Testis (tissue), 3 donors: ENCODE results near the gene TNFAIP1. TPM values are rescaled to one million over a fixed set of nuclear protein-coding genes. Genes with fewer than 3 reads are reported as not detected.

Experiments used
- DNase-seq: peaks from one replicate; pipeline ENCODE4 v3.0.0-alpha.2; 2019
- H3K27ac ChIP-seq, 2 donors: fragments of 200-600 bp; sonication (generic); one replicate each; pipeline ENCODE4 v1.5.1; 2019
- H3K27me3 ChIP-seq: fragments of 200-600 bp; sonication (generic); one replicate; pipeline ENCODE4 v1.5.1; 2019
- H3K36me3 ChIP-seq: fragments of 200-600 bp; sonication (generic); one replicate; pipeline ENCODE4 v1.5.1; 2017; ENCODE audit warnings: low read depth; ENCODE audit errors: missing control alignments
- H3K4me1 ChIP-seq: fragments of 200-600 bp; sonication (generic); one replicate; pipeline ENCODE4 v1.5.1; 2019
- H3K4me3 ChIP-seq, 2 donors: fragments of 200-600 bp; sonication (generic); one replicate each; pipeline ENCODE4 v1.5.1; 2017 to 2019
- H3K9me3 ChIP-seq: fragments of 200-600 bp; sonication (generic); one replicate; pipeline ENCODE4 v1.5.1; 2017
- POLR2A ChIP-seq: fragments of 450-650 bp; IDR thresholded peaks from one replicate; pipeline ENCODE4 v1.6.1; 2017; ENCODE audit warnings: antibody characterized with exemption, mild to moderate bottlenecking, moderate library complexity
- WGBS, 2 donors: methylation state at CpG; one replicate each; pipeline ENCODE4 v1.1.5; 2018; 5-methylcytosine and 5-hydroxymethylcytosine counted together
- intact Hi-C: fragments of 100-400 bp; cut with DNase I; formaldehyde crosslinking; loops from one replicate; pipeline ENCODE4 v1.15.1; 2023; ENCODE audit warnings: low total_unique reads
- polyA plus RNA-seq: library from polyadenylated mRNA; stranded (reverse); fragments of 350-450 nt; fragmentation: Illumina TruSeq; extraction: RNeasy Lipid Tissue Mini Kit (QIAGEN cat#74804); gene quantifications from one replicate; pipeline ENCODE4 v1.2.3, GENCODE V29; 2014; ENCODE audit warnings: low read depth, low replicate concordance; ENCODE audit not compliant: insufficient read depth
- total RNA-seq, 2 donors: library from RNA; depleted of rRNA; stranded (reverse); fragments of >200 nt; gene quantifications; one replicate each; pipeline ENCODE4 v1.2.3, GENCODE V29; 2016
- TF ChIP-seq, protein P1 (sequence below), 3 experiments: fragments of 450-650 bp in 2 of 3; fragments of 200-600 bp in 1 of 3; sonication (generic) in 1 of 3; IDR thresholded peaks; one replicate each; pipeline ENCODE4 v1.5.1; 2016 to 2019; ENCODE audit warnings: antibody characterized with exemption in 3 of 3, mild to moderate bottlenecking in 2 of 3, moderate library complexity in 1 of 3

Gene TNFAIP1
- total and polyA plus RNA-seq, 3 donors from 2014 or later: 41.8 to 65.7 (median 42.9) TPM

DNA sequence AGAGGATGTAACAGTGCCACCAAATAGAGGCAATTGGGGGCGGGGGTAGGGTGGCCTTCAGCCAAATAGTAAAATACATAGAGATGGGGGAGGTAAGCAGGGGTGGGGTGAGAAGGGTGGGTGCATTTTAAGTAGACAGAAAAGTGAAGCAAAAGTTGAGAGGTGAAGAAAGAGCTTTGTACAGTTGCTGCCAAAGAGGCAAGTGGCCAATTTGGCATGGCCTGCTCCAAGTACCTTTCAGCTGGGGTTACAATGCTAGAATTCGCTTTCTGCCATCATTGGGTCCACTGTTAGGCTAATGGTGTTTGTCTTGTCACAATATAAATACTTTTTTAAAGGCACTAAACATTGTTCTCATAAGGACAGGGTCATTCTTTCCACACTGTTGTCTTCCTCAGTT lies 21.7 kb upstream of the TNFAIP1 start:
- no peak for DNase-seq
- 87 to 91% methylated on average over 2 of the region's 2 CpGs for WGBS, 2 donors
- no peak overlapping the region for H3K27ac ChIP-seq
- intact Hi-C loops: no loop called here
- no peak overlapping the region for H3K4me3 ChIP-seq
- H3K27me3 ChIP-seq: no peaks in the 10 kb centered on the region
- H3K36me3 ChIP-seq: no peaks in the 10 kb centered on the region
- no peaks in the 10 kb centered on the region for H3K9me3 ChIP-seq
- H3K4me1 ChIP-seq: peaks cover 18% of the 10 kb centered on the region
- no peak for TF ChIP-seq POLR2A
- TF ChIP-seq, protein P1, sequence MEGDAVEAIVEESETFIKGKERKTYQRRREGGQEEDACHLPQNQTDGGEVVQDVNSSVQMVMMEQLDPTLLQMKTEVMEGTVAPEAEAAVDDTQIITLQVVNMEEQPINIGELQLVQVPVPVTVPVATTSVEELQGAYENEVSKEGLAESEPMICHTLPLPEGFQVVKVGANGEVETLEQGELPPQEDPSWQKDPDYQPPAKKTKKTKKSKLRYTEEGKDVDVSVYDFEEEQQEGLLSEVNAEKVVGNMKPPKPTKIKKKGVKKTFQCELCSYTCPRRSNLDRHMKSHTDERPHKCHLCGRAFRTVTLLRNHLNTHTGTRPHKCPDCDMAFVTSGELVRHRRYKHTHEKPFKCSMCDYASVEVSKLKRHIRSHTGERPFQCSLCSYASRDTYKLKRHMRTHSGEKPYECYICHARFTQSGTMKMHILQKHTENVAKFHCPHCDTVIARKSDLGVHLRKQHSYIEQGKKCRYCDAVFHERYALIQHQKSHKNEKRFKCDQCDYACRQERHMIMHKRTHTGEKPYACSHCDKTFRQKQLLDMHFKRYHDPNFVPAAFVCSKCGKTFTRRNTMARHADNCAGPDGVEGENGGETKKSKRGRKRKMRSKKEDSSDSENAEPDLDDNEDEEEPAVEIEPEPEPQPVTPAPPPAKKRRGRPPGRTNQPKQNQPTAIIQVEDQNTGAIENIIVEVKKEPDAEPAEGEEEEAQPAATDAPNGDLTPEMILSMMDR (IDR thresholded peaks at IDR 0.05): no peak

DNA sequence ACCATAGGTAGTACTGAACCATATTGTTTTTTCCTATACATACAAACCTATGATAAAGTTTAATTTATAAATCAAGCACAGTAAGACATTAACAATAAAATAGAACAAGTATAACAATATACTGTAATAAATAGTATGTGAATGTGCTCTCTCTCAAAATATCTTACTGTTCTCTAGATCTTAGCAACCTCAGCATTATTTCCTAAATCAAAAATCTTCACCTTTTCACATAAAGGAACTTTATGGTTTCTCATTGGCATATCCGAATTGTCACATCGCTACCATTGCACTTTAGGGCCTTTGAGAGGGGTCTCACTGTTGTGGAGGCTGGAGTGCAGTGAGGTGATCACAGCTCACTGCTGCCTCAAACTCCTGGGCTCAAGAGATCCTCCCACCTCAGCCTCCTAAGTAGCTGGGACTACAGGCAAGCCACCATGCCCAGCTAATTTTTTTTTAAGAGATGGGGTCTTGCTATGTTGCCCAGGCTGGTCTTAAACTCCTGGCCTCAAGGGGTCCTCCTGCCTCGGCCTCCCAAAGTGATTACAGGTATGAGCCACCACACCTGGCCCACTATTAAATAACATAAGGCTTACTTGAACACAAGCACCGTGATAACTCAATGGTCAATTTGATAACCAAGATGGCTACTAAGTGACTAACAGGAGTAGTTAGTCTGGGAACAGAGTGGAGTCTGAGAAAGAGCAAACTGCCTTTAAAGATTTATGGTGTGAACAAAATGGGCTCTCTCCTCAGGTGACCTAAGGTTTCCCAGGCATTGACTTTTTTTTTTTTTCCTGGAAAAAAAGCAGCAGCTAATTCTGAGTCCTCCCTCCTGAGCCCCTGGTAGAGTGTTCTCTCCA lies 19.5 kb upstream of the TNFAIP1 start:
- H3K27me3 ChIP-seq: no peaks in the 10 kb centered on the region
- H3K9me3 ChIP-seq: no peaks in the 10 kb centered on the region
- DNase-seq: peak; percentile 12
- H3K4me3 ChIP-seq: no peak overlapping the region
- peak overlapping the region in 1 of 2 donors; percentile 92 for H3K27ac ChIP-seq
- no peak for TF ChIP-seq POLR2A
- TF ChIP-seq, protein P1 (IDR thresholded peaks at IDR 0.05): no peak
- WGBS, 2 donors: 83 to 87% methylated on average over 4 of the region's 4 CpGs
- peaks cover 29% of the 10 kb centered on the region for H3K4me1 ChIP-seq
- no peaks in the 10 kb centered on the region for H3K36me3 ChIP-seq
- intact Hi-C loops: no loop called here

DNA sequence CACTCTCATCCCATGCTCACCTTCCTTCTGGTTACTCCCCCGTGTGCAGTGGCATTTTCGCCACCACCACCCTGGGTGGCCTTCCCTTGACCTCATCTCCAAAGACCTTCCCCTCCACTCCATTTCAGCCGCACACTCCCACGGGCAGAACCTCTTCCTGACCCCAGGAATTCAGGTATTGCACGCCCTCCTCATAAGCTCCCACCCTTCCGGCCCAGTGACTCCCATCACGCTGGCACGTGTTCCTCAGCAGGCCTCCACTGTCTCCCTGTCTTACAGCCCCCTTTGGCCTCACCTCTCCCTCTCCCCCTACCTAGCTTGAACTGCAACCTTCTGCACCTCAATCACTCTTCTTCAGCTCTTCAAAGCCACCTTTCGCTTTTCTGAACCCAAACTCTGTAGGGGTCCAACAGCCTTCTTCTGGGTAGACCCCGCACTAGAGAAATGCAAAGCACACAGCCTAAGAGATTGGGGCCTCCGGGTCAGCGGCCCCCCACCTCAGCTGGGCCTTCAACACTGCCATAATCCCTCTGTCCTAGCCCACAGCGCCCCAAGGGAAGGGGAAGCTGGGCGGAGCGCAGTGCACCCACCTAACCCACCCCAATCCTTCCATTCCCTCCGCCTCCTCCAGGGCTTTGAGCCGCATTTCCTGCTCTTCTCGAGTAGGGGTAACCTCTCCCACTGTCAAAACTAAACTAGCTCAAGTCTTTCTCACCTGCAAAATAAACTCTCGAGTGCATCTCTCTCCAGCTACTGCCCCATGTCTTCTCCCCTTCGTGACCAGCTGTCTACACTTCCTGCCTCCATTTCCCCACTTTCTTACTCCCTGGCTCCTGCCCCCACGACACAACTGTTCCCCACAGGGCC lies 18.2 kb upstream of the TNFAIP1 start:
- DNase-seq: peak; percentile 20
- WGBS, 2 donors: 49 to 53% methylated on average over 21 of the region's 21 CpGs
- peak overlapping the region; percentile 26 to 92 for H3K27ac ChIP-seq
- H3K36me3 ChIP-seq: no peaks in the 10 kb centered on the region
- peak overlapping the region in 1 of 2 donors; percentile 76 for H3K4me3 ChIP-seq
- no peaks in the 10 kb centered on the region for H3K9me3 ChIP-seq
- TF ChIP-seq, protein P1 (IDR thresholded peaks at IDR 0.05): no peak
- no peak for TF ChIP-seq POLR2A
- H3K4me1 ChIP-seq: peaks cover 29% of the 10 kb centered on the region
- intact Hi-C loops: no loop called here
- H3K27me3 ChIP-seq: no peaks in the 10 kb centered on the region

DNA sequence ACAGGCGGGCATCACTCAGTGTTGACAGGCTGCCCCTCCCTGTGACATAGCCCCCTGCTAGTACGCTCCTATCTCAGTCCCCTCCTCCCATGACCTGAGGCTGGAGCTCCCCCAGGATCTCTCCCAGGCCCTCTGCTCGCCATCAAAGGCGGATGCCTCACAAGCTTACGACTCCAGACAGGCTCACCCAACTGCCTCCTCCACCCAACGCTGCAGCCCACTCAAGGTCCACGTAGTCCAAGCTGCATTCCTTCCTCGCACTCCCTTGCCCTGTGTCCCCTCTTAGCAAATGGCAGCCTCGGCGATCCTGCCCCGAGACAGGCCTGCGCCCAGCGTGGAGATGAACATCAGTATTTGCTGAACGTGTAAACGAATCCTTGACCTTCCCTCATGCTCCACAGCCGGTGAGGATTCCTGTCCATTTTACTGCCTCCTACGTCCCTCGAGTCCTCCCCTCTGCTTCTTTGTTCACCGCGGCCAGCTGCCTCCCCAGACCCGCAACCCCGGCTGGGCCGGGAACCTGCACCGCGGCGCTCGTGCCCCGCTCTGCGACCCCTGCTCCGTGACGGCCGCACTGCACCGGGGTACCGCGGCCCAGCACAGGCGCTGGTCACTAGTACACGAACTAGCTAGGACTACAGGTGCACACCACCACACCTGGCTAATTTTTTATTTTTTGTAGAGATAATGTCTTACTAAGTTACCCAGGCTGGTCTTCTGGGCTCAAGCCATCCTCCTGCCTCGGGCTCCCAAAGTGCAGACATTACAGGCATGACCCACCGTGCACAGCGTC lies 17.4 kb upstream of the TNFAIP1 start:
- DNase-seq: no peak

More for the DNA sequence above, 17.4 kb upstream of the TNFAIP1 start:
- Histone ChIP-seq H3K36me3 (no peaks in the 10 kb centered on the region), H3K9me3 (no peaks in the 10 kb centered on the region), H3K4me1 (peaks cover 29% of the 10 kb centered on the region), H3K27me3 (no peaks in the 10 kb centered on the region), H3K27ac (peak overlapping the region; percentile 71 to 92), H3K4me3 (peak overlapping the region; percentile 76)
- intact Hi-C loops: no loop called here
- TF ChIP-seq, protein P1 (IDR thresholded peaks at IDR 0.05): no peak
- TF ChIP-seq POLR2A: no peak
- 12 to 13% methylated on average over 26 to 40 of the region's 40 CpGs for WGBS, 2 donors
